ENCODE measurements around the gene PARN.

Gene PARN

GRCh38 chr16:14569213-14569612 lies 60.8 kb downstream of the PARN start:
- ChIA-PET POLR2A (no interaction called here), CTCF (no interaction called here)
- no peak for DNase-seq (ENCODE audit: extremely low spot score)
- no peak for TF ChIP-seq FOXM1 (IDR thresholded peaks at IDR 0.05; ENCODE audit: borderline replicate concordance)
- no peak for TF ChIP-seq SUZ12 (IDR thresholded peaks at IDR 0.05)
- TF ChIP-seq FOXA1 (IDR thresholded peaks at IDR 0.05), result no peak
- TF ChIP-seq BHLHE40 (IDR thresholded peaks at IDR 0.05; ENCODE audit: borderline replicate concordance), result no peak
- TF ChIP-seq, protein P1, sequence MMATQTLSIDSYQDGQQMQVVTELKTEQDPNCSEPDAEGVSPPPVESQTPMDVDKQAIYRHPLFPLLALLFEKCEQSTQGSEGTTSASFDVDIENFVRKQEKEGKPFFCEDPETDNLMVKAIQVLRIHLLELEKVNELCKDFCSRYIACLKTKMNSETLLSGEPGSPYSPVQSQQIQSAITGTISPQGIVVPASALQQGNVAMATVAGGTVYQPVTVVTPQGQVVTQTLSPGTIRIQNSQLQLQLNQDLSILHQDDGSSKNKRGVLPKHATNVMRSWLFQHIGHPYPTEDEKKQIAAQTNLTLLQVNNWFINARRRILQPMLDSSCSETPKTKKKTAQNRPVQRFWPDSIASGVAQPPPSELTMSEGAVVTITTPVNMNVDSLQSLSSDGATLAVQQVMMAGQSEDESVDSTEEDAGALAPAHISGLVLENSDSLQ (IDR thresholded peaks at IDR 0.05), result no peak
- TF ChIP-seq SP1 (IDR thresholded peaks at IDR 0.05), result no peak
- no peak for TF ChIP-seq L3MBTL2 (conservative IDR thresholded peaks at IDR 0.05)
- no peak for TF ChIP-seq NFRKB (IDR thresholded peaks at IDR 0.05)
- TF ChIP-seq CTBP1 (IDR thresholded peaks at IDR 0.05; ENCODE audit: borderline replicate concordance), result no peak
- no peak for TF ChIP-seq ELF4 (IDR thresholded peaks at IDR 0.05)
- no peak for TF ChIP-seq TARDBP (IDR thresholded peaks at IDR 0.05)
- TF ChIP-seq LEF1 (IDR thresholded peaks at IDR 0.05; ENCODE audit: borderline replicate concordance), result no peak
- TF ChIP-seq ZNF384 (IDR thresholded peaks at IDR 0.05), result no peak
- TF ChIP-seq FOXK2 (IDR thresholded peaks at IDR 0.05), result no peak
- no peak for TF ChIP-seq HDGF (IDR thresholded peaks at IDR 0.05; ENCODE audit: borderline replicate concordance)
- TF ChIP-seq ARNT (IDR thresholded peaks at IDR 0.05), result no peak

DNA sequence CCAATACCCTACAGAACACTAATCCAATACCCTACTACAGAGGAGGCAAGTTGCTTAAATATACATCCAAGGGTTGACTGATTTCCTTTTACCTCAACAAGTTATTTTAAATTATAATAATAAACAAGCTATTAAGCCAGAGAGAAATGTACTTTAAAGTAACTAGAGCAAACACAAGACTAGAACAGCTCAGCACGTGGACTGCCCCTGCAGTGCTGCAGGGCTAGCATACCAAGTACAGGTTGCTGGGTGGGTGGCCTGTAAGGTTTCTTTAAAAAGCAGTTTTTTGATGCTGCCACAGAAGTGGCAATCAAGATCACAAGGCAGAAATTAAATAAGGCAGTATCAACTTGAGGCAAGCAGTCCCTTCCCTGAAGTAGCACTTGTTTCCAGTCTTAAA lies 63.5 kb downstream of the PARN start:
- ChIA-PET POLR2A (no interaction called here), CTCF (no interaction called here)
- no peak for DNase-seq (ENCODE audit: extremely low spot score)
- TF ChIP-seq NFRKB (IDR thresholded peaks at IDR 0.05) (no peak), TARDBP (IDR thresholded peaks at IDR 0.05) (no peak), FOXA1 (IDR thresholded peaks at IDR 0.05) (no peak), SP1 (IDR thresholded peaks at IDR 0.05) (no peak), L3MBTL2 (conservative IDR thresholded peaks at IDR 0.05) (no peak), ELF4 (IDR thresholded peaks at IDR 0.05) (no peak), BHLHE40 (IDR thresholded peaks at IDR 0.05; ENCODE audit: borderline replicate concordance) (no peak), FOXM1 (IDR thresholded peaks at IDR 0.05; ENCODE audit: borderline replicate concordance) (no peak)
- TF ChIP-seq, protein P1 (IDR thresholded peaks at IDR 0.05), result no peak

GRCh38 chr16:14565688-14566025 lies 64.4 kb downstream of the PARN start:
- TF ChIP-seq ELF4 (IDR thresholded peaks at IDR 0.05) (no peak), FOXK2 (IDR thresholded peaks at IDR 0.05) (no peak), ZNF384 (IDR thresholded peaks at IDR 0.05) (no peak), HDGF (IDR thresholded peaks at IDR 0.05; ENCODE audit: borderline replicate concordance) (no peak)
- ChIA-PET POLR2A (no interaction called here), CTCF (no interaction called here)

GRCh38 chr16:14564861-14565687 lies 65.0 kb downstream of the PARN start:
- ChIA-PET CTCF (interaction anchor here (1.6 kb wide), 1 partner anchor 19 kb away, joined by 3 read pairs; no protein-coding TSS in a partner anchor), POLR2A (no interaction called here)
- no peak for TF ChIP-seq FOXA1 (IDR thresholded peaks at IDR 0.05)
- no peak for DNase-seq (ENCODE audit: extremely low spot score)

More at GRCh38 chr16:14565688-14566025, 64.4 kb downstream of the PARN start:
- DNase-seq (ENCODE audit: extremely low spot score), result no peak

DNA sequence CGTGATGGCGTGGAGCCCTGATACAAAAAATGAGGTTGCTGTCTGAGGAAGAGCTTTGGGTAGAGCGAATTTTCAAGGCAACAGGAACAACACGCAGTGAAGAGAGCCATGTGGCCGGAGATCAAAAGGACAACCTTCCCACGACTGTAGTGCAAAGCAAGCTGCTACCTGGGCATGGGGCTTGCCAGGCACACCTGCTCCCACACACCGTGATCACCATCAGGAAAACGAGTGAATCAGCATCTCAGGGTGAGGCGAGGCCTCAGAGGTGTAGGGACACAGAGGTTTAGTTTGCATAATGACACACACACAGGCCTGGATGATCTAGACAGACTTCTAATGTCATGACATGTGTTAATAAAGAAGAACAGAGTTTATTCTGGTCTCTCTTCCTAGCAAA lies 65.7 kb downstream of the PARN start:
- no peak for DNase-seq (ENCODE audit: extremely low spot score)
- POLR2A ChIA-PET, result no interaction called here
- CTCF ChIA-PET, result interaction anchor here (1.6 kb wide), 1 partner anchor 18 kb away, joined by 3 read pairs; no protein-coding TSS in a partner anchor
- TF ChIP-seq ARNT (IDR thresholded peaks at IDR 0.05) (no peak), NFRKB (IDR thresholded peaks at IDR 0.05) (no peak), FOXK2 (IDR thresholded peaks at IDR 0.05) (no peak), CTBP1 (IDR thresholded peaks at IDR 0.05; ENCODE audit: borderline replicate concordance) (no peak), FOXM1 (IDR thresholded peaks at IDR 0.05; ENCODE audit: borderline replicate concordance) (no peak), TARDBP (IDR thresholded peaks at IDR 0.05) (no peak), HDGF (IDR thresholded peaks at IDR 0.05; ENCODE audit: borderline replicate concordance) (no peak), SUZ12 (IDR thresholded peaks at IDR 0.05) (no peak), SP1 (IDR thresholded peaks at IDR 0.05) (no peak), ZNF384 (IDR thresholded peaks at IDR 0.05) (no peak), BHLHE40 (IDR thresholded peaks at IDR 0.05; ENCODE audit: borderline replicate concordance) (no peak), L3MBTL2 (conservative IDR thresholded peaks at IDR 0.05) (no peak), LEF1 (IDR thresholded peaks at IDR 0.05; ENCODE audit: borderline replicate concordance) (no peak), ELF4 (IDR thresholded peaks at IDR 0.05) (no peak), FOXA1 (IDR thresholded peaks at IDR 0.05) (no peak)
- TF ChIP-seq, protein P1 (IDR thresholded peaks at IDR 0.05), result no peak

- no peak for TF ChIP-seq LEF1 (IDR thresholded peaks at IDR 0.05; ENCODE audit: borderline replicate concordance)
- TF ChIP-seq FOXM1 (IDR thresholded peaks at IDR 0.05; ENCODE audit: borderline replicate concordance), result no peak
- TF ChIP-seq ARNT (IDR thresholded peaks at IDR 0.05), result no peak
- no peak for TF ChIP-seq BHLHE40 (IDR thresholded peaks at IDR 0.05; ENCODE audit: borderline replicate concordance)
- no peak for TF ChIP-seq SUZ12 (IDR thresholded peaks at IDR 0.05)
- no peak for TF ChIP-seq ZNF384 (IDR thresholded peaks at IDR 0.05)
- TF ChIP-seq NFRKB (IDR thresholded peaks at IDR 0.05), result no peak
- no peak for TF ChIP-seq FOXK2 (IDR thresholded peaks at IDR 0.05)
- no peak for TF ChIP-seq TARDBP (IDR thresholded peaks at IDR 0.05)
- TF ChIP-seq FOXA1 (IDR thresholded peaks at IDR 0.05), result no peak
- TF ChIP-seq, protein P1 (IDR thresholded peaks at IDR 0.05), result no peak
- no peak for TF ChIP-seq CTBP1 (IDR thresholded peaks at IDR 0.05; ENCODE audit: borderline replicate concordance)
- TF ChIP-seq ELF4 (IDR thresholded peaks at IDR 0.05), result no peak
- TF ChIP-seq HDGF (IDR thresholded peaks at IDR 0.05; ENCODE audit: borderline replicate concordance), result no peak
- TF ChIP-seq L3MBTL2 (conservative IDR thresholded peaks at IDR 0.05), result no peak
- no peak for TF ChIP-seq SP1 (IDR thresholded peaks at IDR 0.05)
- DNase-seq (ENCODE audit: extremely low spot score), result peak; percentile 33
- ChIA-PET CTCF (no interaction called here), POLR2A (no interaction called here)
These were observed 67.2 kb downstream of the PARN start for GRCh38 chr16:14562691-14563491.

All from HEK293T (cell line).